ENCODE results near the gene EXOC1. TPM values are rescaled to one million over a fixed set of nuclear protein-coding genes. Genes with fewer than 3 reads are reported as not detected.

Gene EXOC1
- total and polyA plus RNA-seq, 2 experiments from 2014 or later: 13.4 to 22.2 TPM

DNA sequence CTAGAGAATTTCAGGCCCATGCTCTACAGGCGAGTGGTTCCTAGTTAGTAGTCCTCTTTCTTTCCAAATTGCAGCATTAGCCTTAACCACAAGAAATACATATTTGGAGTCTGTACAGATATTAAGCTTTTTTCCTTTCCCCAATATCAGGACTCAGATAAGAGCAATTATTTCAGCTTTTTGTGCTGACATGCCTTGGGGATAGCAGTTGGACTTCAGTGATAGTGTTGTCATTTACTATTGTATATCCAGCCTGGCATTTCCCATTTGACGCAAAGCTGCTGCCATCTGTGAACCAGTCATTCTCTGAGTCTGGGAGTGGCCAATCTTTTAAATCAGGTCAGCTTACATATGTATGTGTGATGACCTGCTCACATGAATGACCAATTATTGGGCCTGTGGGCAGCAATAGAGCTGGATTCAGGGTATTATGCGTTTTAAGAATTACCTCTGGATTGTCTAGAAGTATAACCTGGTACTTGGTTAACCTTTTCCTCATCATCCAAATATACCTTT, 88.5 kb downstream of the EXOC1 start:
- Histone ChIP-seq H4K20me1 (replicated peaks; ENCODE audit: insufficient read depth) (no peaks in the 10 kb centered on the region), H3K9me2 (ENCODE audit: insufficient read depth) (0 out of 2 replicates have a peak, but pooled peaks cover 6% of the 10 kb centered on the region), H3K4me3 (no peak overlapping the region), H3K79me2 (replicated peaks; ENCODE audit: insufficient read depth) (no peaks in the 10 kb centered on the region), H3K4me2 (no peak overlapping the region), H3K36me3 (ENCODE audit: insufficient read depth) (no peaks in the 10 kb centered on the region), H3K4me1 (ENCODE audit: insufficient read depth) (peaks cover under 1% of the 10 kb centered on the region; the same call in 1 of the 2 replicates), H3F3A (replicated peaks; ENCODE audit: low read depth) (no peaks in the 10 kb centered on the region), H3K27me3 (ENCODE audit: insufficient read depth) (no peaks in the 10 kb centered on the region), H2AFZ (no peak overlapping the region), H3K27ac (ENCODE audit: low read depth) (no peak overlapping the region)
- no peak overlapping the region for H3K27ac Mint-ChIP-seq
- H3K27me3 Mint-ChIP-seq (ENCODE audit: insufficient read depth, low read depth, poor library complexity): peaks cover 4% of the 10 kb centered on the region
- TF ChIP-seq, protein P1, sequence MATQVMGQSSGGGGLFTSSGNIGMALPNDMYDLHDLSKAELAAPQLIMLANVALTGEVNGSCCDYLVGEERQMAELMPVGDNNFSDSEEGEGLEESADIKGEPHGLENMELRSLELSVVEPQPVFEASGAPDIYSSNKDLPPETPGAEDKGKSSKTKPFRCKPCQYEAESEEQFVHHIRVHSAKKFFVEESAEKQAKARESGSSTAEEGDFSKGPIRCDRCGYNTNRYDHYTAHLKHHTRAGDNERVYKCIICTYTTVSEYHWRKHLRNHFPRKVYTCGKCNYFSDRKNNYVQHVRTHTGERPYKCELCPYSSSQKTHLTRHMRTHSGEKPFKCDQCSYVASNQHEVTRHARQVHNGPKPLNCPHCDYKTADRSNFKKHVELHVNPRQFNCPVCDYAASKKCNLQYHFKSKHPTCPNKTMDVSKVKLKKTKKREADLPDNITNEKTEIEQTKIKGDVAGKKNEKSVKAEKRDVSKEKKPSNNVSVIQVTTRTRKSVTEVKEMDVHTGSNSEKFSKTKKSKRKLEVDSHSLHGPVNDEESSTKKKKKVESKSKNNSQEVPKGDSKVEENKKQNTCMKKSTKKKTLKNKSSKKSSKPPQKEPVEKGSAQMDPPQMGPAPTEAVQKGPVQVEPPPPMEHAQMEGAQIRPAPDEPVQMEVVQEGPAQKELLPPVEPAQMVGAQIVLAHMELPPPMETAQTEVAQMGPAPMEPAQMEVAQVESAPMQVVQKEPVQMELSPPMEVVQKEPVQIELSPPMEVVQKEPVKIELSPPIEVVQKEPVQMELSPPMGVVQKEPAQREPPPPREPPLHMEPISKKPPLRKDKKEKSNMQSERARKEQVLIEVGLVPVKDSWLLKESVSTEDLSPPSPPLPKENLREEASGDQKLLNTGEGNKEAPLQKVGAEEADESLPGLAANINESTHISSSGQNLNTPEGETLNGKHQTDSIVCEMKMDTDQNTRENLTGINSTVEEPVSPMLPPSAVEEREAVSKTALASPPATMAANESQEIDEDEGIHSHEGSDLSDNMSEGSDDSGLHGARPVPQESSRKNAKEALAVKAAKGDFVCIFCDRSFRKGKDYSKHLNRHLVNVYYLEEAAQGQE (IDR thresholded peaks at IDR 0.05; ENCODE audit: unreplicated experiment): no peak
- TF ChIP-seq CTCF (conservative IDR thresholded peaks at IDR 0.05; ENCODE audit: low read depth in 2 of 2) (no peak), JUNB (IDR thresholded peaks at IDR 0.05; ENCODE audit: unreplicated experiment) (no peak), EZH2 (IDR thresholded peaks at IDR 0.05; ENCODE audit: low read depth, unreplicated experiment) (no peak), STAT1 (IDR thresholded peaks at IDR 0.05; ENCODE audit: unreplicated experiment) (no peak), NANOG (IDR thresholded peaks at IDR 0.05; ENCODE audit: borderline replicate concordance) (no peak), ZNF331 (CRISPR knock-in tag; IDR thresholded peaks at IDR 0.05; ENCODE audit: low read depth) (no peak), EZH2phosphoT487 (IDR thresholded peaks at IDR 0.05; ENCODE audit: unreplicated experiment) (no peak), POLR2AphosphoS5 (IDR thresholded peaks at IDR 0.05; ENCODE audit: low read depth) (no peak), ZNF114 (CRISPR knock-in tag; IDR thresholded peaks at IDR 0.05) (no peak), CREB1 (CRISPR knock-in tag; IDR thresholded peaks at IDR 0.05; ENCODE audit: low read depth) (no peak)
- TF ChIP-seq, protein P2, sequence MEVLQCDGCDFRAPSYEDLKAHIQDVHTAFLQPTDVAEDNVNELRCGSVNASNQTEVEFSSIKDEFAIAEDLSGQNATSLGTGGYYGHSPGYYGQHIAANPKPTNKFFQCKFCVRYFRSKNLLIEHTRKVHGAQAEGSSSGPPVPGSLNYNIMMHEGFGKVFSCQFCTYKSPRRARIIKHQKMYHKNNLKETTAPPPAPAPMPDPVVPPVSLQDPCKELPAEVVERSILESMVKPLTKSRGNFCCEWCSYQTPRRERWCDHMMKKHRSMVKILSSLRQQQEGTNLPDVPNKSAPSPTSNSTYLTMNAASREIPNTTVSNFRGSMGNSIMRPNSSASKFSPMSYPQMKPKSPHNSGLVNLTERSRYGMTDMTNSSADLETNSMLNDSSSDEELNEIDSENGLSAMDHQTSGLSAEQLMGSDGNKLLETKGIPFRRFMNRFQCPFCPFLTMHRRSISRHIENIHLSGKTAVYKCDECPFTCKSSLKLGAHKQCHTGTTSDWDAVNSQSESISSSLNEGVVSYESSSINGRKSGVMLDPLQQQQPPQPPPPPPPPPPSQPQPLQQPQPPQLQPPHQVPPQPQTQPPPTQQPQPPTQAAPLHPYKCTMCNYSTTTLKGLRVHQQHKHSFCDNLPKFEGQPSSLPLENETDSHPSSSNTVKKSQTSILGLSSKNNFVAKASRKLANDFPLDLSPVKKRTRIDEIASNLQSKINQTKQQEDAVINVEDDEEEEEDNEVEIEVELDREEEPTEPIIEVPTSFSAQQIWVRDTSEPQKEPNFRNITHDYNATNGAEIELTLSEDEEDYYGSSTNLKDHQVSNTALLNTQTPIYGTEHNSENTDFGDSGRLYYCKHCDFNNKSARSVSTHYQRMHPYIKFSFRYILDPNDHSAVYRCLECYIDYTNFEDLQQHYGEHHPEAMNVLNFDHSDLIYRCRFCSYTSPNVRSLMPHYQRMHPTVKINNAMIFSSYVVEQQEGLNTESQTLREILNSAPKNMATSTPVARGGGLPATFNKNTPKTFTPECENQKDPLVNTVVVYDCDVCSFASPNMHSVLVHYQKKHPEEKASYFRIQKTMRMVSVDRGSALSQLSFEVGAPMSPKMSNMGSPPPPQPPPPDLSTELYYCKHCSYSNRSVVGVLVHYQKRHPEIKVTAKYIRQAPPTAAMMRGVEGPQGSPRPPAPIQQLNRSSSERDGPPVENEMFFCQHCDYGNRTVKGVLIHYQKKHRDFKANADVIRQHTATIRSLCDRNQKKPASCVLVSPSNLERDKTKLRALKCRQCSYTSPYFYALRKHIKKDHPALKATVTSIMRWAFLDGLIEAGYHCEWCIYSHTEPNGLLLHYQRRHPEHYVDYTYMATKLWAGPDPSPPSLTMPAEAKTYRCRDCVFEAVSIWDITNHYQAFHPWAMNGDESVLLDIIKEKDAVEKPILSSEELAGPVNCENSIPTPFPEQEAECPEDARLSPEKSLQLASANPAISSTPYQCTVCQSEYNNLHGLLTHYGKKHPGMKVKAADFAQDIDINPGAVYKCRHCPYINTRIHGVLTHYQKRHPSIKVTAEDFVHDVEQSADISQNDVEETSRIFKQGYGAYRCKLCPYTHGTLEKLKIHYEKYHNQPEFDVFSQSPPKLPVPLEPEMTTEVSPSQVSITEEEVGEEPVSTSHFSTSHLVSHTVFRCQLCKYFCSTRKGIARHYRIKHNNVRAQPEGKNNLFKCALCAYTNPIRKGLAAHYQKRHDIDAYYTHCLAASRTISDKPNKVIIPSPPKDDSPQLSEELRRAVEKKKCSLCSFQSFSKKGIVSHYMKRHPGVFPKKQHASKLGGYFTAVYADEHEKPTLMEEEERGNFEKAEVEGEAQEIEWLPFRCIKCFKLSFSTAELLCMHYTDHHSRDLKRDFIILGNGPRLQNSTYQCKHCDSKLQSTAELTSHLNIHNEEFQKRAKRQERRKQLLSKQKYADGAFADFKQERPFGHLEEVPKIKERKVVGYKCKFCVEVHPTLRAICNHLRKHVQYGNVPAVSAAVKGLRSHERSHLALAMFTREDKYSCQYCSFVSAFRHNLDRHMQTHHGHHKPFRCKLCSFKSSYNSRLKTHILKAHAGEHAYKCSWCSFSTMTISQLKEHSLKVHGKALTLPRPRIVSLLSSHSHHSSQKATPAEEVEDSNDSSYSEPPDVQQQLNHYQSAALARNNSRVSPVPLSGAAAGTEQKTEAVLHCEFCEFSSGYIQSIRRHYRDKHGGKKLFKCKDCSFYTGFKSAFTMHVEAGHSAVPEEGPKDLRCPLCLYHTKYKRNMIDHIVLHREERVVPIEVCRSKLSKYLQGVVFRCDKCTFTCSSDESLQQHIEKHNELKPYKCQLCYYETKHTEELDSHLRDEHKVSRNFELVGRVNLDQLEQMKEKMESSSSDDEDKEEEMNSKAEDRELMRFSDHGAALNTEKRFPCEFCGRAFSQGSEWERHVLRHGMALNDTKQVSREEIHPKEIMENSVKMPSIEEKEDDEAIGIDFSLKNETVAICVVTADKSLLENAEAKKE (CRISPR knock-in tag; IDR thresholded peaks at IDR 0.05): no peak
- TF ChIP-seq, protein P3, sequence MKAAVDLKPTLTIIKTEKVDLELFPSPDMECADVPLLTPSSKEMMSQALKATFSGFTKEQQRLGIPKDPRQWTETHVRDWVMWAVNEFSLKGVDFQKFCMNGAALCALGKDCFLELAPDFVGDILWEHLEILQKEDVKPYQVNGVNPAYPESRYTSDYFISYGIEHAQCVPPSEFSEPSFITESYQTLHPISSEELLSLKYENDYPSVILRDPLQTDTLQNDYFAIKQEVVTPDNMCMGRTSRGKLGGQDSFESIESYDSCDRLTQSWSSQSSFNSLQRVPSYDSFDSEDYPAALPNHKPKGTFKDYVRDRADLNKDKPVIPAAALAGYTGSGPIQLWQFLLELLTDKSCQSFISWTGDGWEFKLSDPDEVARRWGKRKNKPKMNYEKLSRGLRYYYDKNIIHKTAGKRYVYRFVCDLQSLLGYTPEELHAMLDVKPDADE (IDR thresholded peaks at IDR 0.05): no peak
- H3K4me1 Mint-ChIP-seq: peaks cover 8% of the 10 kb centered on the region; the same call in 2 of the 3 replicates
- ATAC-seq (no peak), DNase-seq (ENCODE audit: low spot score) (no peak)
- no peak overlapping the region for H3K4me3 Mint-ChIP-seq
- H3K36me3 Mint-ChIP-seq (ENCODE audit: low read depth): 0 out of 3 replicates have a peak, but pooled peaks cover under 1% of the 10 kb centered on the region
- peaks cover 9% of the 10 kb centered on the region for H3K9me3 Mint-ChIP-seq
